ENCODE results near the gene STH.
A peak's percentile ranks its signal among the peaks of the same experiment; 100 is the strongest.
"Not testable (repeated sequence)": the region's sequence is repeated elsewhere in the genome, so short reads cannot be mapped to it uniquely, and the experiment has no call there.

STH gene

DNA sequence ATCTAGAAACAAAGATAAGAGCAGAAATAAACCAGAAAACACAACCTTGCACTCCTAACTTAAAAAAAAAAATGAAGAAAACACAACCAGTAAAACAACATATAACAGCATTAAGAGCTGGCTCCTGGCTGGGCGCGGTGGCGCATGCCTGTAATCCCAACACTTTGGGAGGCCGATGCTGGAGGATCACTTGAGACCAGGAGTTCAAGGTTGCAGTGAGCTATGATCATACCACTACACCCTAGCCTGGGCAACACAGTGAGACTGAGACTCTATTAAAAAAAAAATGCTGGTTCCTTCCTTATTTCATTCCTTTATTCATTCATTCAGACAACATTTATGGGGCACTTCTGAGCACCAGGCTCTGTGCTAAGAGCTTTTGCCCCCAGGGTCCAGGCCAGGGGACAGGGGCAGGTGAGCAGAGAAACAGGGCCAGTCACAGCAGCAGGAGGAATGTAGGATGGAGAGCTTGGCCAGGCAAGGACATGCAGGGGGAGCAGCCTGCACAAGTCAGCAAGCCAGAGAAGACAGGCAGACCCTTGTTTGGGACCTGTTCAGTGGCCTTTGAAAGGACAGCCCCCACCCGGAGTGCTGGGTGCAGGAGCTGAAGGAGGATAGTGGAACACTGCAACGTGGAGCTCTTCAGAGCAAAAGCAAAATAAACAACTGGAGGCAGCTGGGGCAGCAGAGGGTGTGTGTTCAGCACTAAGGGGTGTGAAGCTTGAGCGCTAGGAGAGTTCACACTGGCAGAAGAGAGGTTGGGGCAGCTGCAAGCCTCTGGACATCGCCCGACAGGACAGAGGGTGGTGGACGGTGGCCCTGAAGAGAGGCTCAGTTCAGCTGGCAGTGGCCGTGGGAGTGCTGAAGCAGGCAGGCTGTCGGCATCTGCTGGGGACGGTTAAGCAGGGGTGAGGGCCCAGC, 2.6 kb downstream of the STH start:
- Mint-ChIP-seq H3K27me3 (no peaks in the 10 kb centered on the region), H3K4me3 (no peak overlapping the region), H3K36me3 (ENCODE audit: low read depth) (no peaks in the 10 kb centered on the region), H3K27ac (no peak overlapping the region), H3K4me1 (peaks cover 3% of the 10 kb centered on the region), H3K9me3 (no peaks in the 10 kb centered on the region)
- no peak for DNase-seq
- ATAC-seq, result no peak

DNA sequence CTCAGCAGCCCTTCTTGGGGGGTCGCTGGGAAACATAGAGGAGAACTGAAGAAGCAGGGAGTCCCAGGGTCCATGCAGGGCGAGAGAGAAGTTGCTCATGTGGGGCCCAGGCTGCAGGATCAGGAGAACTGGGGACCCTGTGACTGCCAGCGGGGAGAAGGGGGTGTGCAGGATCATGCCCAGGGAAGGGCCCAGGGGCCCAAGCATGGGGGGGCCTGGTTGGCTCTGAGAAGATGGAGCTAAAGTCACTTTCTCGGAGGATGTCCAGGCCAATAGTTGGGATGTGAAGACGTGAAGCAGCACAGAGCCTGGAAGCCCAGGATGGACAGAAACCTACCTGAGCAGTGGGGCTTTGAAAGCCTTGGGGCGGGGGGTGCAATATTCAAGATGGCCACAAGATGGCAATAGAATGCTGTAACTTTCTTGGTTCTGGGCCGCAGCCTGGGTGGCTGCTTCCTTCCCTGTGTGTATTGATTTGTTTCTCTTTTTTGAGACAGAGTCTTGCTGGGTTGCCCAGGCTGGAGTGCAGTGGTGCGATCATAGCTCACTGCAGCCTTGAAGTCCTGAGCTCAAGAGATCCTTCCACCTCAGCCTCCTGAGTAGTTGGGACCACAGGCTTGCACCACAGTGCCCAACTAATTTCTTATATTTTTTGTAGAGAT, 3.4 kb downstream of the STH start:
- Mint-ChIP-seq H3K4me1 (peaks cover 3% of the 10 kb centered on the region), H3K4me3 (no peak overlapping the region), H3K27me3 (no peaks in the 10 kb centered on the region), H3K27ac (no peak overlapping the region), H3K36me3 (ENCODE audit: low read depth) (no peaks in the 10 kb centered on the region), H3K9me3 (no peaks in the 10 kb centered on the region)
- ATAC-seq, result peak; percentile 93
- peak; percentile 75 for DNase-seq

DNA sequence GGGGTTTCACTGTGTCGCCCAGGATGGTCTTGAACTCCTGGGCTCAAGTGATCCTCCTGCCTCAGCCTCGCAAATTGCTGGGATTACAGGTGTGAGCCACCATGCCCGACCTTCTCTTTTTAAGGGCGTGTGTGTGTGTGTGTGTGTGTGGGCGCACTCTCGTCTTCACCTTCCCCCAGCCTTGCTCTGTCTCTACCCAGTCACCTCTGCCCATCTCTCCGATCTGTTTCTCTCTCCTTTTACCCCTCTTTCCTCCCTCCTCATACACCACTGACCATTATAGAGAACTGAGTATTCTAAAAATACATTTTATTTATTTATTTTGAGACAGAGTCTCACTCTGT, 3.9 kb downstream of the STH start:
- ATAC-seq (peak; percentile 13), DNase-seq (no peak)
- H3K36me3 Mint-ChIP-seq (ENCODE audit: low read depth), result no peaks in the 10 kb centered on the region
- no peaks in the 10 kb centered on the region for H3K9me3 Mint-ChIP-seq
- H3K27ac Mint-ChIP-seq, result no peak overlapping the region
- no peak overlapping the region for H3K4me3 Mint-ChIP-seq
- peaks cover 3% of the 10 kb centered on the region for H3K4me1 Mint-ChIP-seq
- H3K27me3 Mint-ChIP-seq, result no peaks in the 10 kb centered on the region

DNA sequence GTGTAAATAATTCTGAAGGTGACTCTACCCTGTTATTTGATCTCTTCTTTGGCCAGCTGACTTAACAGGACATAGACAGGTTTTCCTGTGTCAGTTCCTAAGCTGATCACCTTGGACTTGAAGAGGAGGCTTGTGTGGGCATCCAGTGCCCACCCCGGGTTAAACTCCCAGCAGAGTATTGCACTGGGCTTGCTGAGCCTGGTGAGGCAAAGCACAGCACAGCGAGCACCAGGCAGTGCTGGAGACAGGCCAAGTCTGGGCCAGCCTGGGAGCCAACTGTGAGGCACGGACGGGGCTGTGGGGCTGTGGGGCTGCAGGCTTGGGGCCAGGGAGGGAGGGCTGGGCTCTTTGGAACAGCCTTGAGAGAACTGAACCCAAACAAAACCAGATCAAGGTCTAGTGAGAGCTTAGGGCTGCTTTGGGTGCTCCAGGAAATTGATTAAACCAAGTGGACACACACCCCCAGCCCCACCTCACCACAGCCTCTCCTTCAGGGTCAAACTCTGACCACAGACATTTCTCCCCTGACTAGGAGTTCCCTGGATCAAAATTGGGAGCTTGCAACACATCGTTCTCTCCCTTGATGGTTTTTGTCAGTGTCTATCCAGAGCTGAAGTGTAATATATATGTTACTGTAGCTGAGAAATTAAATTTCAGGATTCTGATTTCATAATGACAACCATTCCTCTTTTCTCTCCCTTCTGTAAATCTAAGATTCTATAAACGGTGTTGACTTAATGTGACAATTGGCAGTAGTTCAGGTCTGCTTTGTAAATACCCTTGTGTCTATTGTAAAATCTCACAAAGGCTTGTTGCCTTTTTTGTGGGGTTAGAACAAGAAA, 5.1 kb downstream of the STH start:
- Mint-ChIP-seq H3K4me1 (peaks cover 3% of the 10 kb centered on the region), H3K4me3 (no peak overlapping the region), H3K27ac (no peak overlapping the region), H3K27me3 (no peaks in the 10 kb centered on the region), H3K36me3 (ENCODE audit: low read depth) (no peaks in the 10 kb centered on the region), H3K9me3 (no peaks in the 10 kb centered on the region)
- ATAC-seq, result no peak
- DNase-seq, result no peak

DNA sequence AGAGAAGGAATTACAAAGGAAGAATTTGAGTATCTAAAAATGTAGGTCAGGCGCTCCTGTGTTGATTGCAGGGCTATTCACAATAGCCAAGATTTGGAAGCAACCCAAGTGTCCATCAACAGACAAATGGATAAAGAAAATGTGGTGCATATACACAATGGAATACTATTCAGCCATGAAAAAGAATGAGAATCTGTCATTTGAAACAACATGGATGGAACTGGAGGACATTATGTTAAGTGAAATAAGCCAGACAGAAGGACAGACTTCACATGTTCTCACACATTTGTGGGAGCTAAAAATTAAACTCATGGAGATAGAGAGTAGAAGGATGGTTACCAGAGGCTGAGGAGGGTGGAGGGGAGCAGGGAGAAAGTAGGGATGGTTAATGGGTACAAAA, 7.0 kb downstream of the STH start:
- not testable (repeated sequence) for H3K4me1 Mint-ChIP-seq; H3K4me3 Mint-ChIP-seq; H3K27me3 Mint-ChIP-seq; H3K27ac Mint-ChIP-seq; DNase-seq; H3K36me3 Mint-ChIP-seq (ENCODE audit: low read depth); H3K9me3 Mint-ChIP-seq; ATAC-seq

DNA sequence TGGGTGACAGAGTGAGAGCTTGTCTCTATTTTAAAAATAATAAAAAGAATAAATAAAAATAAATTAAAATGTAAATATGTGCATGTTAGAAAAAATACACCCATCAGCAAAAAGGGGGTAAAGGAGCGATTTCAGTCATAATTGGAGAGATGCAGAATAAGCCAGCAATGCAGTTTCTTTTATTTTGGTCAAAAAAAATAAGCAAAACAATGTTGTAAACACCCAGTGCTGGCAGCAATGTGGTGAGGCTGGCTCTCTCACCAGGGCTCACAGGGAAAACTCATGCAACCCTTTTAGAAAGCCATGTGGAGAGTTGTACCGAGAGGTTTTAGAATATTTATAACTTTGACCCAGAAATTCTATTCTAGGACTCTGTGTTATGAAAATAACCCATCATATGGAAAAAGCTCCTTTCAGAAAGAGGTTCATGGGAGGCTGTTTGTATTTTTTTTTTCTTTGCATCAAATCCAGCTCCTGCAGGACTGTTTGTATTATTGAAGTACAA, 8.5 kb downstream of the STH start:
- DNase-seq (no peak), ATAC-seq (no peak)
- Mint-ChIP-seq H3K36me3 (ENCODE audit: low read depth) (no peaks in the 10 kb centered on the region), H3K9me3 (no peaks in the 10 kb centered on the region), H3K27ac (no peak overlapping the region), H3K27me3 (no peaks in the 10 kb centered on the region), H3K4me3 (no peak overlapping the region), H3K4me1 (peaks cover 3% of the 10 kb centered on the region)

DNA sequence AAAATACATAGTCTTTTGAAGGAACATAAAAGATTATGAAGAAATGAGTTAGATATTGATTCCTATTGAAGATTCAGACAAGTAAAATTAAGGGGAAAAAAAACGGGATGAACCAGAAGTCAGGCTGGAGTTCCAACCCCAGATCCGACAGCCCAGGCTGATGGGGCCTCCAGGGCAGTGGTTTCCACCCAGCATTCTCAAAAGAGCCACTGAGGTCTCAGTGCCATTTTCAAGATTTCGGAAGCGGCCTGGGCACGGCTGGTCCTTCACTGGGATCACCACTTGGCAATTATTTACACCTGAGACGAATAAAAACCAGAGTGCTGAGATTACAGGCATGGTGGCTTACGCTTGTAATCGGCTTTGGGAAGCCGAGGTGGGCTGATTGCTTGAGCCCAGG, 9.5 kb downstream of the STH start:
- Mint-ChIP-seq H3K27ac (no peak overlapping the region), H3K4me1 (peaks cover under 1% of the 10 kb centered on the region), H3K27me3 (no peaks in the 10 kb centered on the region), H3K36me3 (ENCODE audit: low read depth) (no peaks in the 10 kb centered on the region), H3K4me3 (no peak overlapping the region), H3K9me3 (no peaks in the 10 kb centered on the region)
- DNase-seq (no peak), ATAC-seq (no peak)

DNA sequence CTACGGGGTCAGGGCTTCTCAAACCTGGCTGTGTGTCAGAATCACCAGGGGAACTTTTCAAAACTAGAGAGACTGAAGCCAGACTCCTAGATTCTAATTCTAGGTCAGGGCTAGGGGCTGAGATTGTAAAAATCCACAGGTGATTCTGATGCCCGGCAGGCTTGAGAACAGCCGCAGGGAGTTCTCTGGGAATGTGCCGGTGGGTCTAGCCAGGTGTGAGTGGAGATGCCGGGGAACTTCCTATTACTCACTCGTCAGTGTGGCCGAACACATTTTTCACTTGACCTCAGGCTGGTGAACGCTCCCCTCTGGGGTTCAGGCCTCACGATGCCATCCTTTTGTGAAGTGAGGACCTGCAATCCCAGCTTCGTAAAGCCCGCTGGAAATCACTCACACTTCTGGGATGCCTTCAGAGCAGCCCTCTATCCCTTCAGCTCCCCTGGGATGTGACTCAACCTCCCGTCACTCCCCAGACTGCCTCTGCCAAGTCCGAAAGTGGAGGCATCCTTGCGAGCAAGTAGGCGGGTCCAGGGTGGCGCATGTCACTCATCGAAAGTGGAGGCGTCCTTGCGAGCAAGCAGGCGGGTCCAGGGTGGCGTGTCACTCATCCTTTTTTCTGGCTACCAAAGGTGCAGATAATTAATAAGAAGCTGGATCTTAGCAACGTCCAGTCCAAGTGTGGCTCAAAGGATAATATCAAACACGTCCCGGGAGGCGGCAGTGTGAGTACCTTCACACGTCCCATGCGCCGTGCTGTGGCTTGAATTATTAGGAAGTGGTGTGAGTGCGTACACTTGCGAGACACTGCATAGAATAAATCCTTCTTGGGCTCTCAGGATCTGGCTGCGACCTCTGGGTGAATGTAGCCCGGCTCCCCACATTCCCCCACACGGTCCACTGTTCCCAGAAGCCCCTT, 10.9 kb downstream of the STH start:
- no peak overlapping the region for H3K4me3 Mint-ChIP-seq
- no peaks in the 10 kb centered on the region for H3K4me1 Mint-ChIP-seq
- H3K36me3 Mint-ChIP-seq (ENCODE audit: low read depth), result no peaks in the 10 kb centered on the region
- H3K27me3 Mint-ChIP-seq, result no peaks in the 10 kb centered on the region
- ATAC-seq (no peak), DNase-seq (no peak)
- no peak overlapping the region for H3K27ac Mint-ChIP-seq
- H3K9me3 Mint-ChIP-seq, result no peaks in the 10 kb centered on the region

DNA sequence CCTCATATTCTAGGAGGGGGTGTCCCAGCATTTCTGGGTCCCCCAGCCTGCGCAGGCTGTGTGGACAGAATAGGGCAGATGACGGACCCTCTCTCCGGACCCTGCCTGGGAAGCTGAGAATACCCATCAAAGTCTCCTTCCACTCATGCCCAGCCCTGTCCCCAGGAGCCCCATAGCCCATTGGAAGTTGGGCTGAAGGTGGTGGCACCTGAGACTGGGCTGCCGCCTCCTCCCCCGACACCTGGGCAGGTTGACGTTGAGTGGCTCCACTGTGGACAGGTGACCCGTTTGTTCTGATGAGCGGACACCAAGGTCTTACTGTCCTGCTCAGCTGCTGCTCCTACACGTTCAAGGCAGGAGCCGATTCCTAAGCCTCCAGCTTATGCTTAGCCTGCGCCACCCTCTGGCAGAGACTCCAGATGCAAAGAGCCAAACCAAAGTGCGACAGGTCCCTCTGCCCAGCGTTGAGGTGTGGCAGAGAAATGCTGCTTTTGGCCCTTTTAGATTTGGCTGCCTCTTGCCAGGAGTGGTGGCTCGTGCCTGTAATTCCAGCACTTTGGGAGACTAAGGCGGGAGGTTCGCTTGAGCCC, 11.6 kb downstream of the STH start:
- DNase-seq, result no peak
- Mint-ChIP-seq H3K9me3 (no peaks in the 10 kb centered on the region), H3K4me1 (no peaks in the 10 kb centered on the region), H3K27me3 (no peaks in the 10 kb centered on the region), H3K36me3 (ENCODE audit: low read depth) (no peaks in the 10 kb centered on the region), H3K27ac (no peak overlapping the region), H3K4me3 (no peak overlapping the region)
- no peak for ATAC-seq

DNA sequence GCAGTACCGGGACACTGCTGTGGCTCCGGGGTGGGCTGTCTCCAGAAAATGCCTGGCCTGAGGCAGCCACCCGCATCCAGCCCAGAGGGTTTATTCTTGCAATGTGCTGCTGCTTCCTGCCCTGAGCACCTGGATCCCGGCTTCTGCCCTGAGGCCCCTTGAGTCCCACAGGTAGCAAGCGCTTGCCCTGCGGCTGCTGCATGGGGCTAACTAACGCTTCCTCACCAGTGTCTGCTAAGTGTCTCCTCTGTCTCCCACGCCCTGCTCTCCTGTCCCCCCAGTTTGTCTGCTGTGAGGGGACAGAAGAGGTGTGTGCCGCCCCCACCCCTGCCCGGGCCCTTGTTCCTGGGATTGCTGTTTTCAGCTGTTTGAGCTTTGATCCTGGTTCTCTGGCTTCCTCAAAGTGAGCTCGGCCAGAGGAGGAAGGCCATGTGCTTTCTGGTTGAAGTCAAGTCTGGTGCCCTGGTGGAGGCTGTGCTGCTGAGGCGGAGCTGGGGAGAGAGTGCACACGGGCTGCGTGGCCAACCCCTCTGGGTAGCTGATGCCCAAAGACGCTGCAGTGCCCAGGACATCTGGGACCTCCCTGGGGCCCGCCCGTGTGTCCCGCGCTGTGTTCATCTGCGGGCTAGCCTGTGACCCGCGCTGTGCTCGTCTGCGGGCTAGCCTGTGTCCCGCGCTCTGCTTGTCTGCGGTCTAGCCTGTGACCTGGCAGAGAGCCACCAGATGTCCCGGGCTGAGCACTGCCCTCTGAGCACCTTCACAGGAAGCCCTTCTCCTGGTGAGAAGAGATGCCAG, 12.9 kb downstream of the STH start:
- Mint-ChIP-seq H3K27ac (no peak overlapping the region), H3K4me1 (no peaks in the 10 kb centered on the region), H3K27me3 (no peaks in the 10 kb centered on the region), H3K36me3 (ENCODE audit: low read depth) (no peaks in the 10 kb centered on the region), H3K9me3 (no peaks in the 10 kb centered on the region), H3K4me3 (no peak overlapping the region)
- ATAC-seq (no peak), DNase-seq (no peak)

DNA sequence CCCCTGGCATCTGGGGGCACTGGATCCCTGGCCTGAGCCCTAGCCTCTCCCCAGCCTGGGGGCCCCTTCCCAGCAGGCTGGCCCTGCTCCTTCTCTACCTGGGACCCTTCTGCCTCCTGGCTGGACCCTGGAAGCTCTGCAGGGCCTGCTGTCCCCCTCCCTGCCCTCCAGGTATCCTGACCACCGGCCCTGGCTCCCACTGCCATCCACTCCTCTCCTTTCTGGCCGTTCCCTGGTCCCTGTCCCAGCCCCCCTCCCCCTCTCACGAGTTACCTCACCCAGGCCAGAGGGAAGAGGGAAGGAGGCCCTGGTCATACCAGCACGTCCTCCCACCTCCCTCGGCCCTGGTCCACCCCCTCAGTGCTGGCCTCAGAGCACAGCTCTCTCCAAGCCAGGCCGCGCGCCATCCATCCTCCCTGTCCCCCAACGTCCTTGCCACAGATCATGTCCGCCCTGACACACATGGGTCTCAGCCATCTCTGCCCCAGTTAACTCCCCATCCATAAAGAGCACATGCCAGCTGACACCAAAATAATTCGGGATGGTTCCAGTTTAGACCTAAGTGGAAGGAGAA, 13.5 kb downstream of the STH start:
- no peaks in the 10 kb centered on the region for H3K4me1 Mint-ChIP-seq
- DNase-seq (no peak), ATAC-seq (no peak)
- no peak overlapping the region for H3K4me3 Mint-ChIP-seq
- no peaks in the 10 kb centered on the region for H3K9me3 Mint-ChIP-seq
- H3K36me3 Mint-ChIP-seq (ENCODE audit: low read depth), result no peaks in the 10 kb centered on the region
- no peaks in the 10 kb centered on the region for H3K27me3 Mint-ChIP-seq
- H3K27ac Mint-ChIP-seq, result no peak overlapping the region

DNA sequence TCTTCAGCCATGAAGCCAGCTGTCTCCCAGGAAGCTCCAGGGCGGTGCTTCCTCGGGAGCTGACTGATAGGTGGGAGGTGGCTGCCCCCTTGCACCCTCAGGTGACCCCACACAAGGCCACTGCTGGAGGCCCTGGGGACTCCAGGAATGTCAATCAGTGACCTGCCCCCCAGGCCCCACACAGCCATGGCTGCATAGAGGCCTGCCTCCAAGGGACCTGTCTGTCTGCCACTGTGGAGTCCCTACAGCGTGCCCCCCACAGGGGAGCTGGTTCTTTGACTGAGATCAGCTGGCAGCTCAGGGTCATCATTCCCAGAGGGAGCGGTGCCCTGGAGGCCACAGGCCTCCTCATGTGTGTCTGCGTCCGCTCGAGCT, 14.1 kb downstream of the STH start:
- H3K4me3 Mint-ChIP-seq, result no peak overlapping the region
- no peak overlapping the region for H3K27ac Mint-ChIP-seq
- H3K4me1 Mint-ChIP-seq, result no peaks in the 10 kb centered on the region
- DNase-seq (no peak), ATAC-seq (no peak)
- no peaks in the 10 kb centered on the region for H3K36me3 Mint-ChIP-seq (ENCODE audit: low read depth)
- H3K9me3 Mint-ChIP-seq, result no peaks in the 10 kb centered on the region
- H3K27me3 Mint-ChIP-seq, result no peaks in the 10 kb centered on the region
